Activated CD8-positive, alpha-beta memory T cell treated with anti-CD3 and anti-CD28 coated beads, Interleukin-2, amount 10 ng/mL, durations not matched to agents 7 days and 5 days (primary cell): Measurements from ENCODE around the gene ITGA7. TPM values are rescaled to one million over a fixed set of nuclear protein-coding genes. Genes with fewer than 3 reads are reported as not detected.

Experiments
- ATAC-seq: fragments of 150-1000 bp; cut with Tn5 transposase; one replicate; pipeline ENCODE4 v1.10.0; 2021; ENCODE audit warnings: moderate library complexity
- CTCF ChIA-PET: fragments of 350-600 bp; sonication (Branson Sonifier 250); formaldehyde crosslinking; loops from one replicate; lab custom pipeline; 2021; ENCODE audit warnings: antibody characterized with exemption; lab: Charles Lee
- DNase-seq: peaks from one replicate; pipeline ENCODE4 v3.0.0-alpha.2; 2020
- H3K27ac Mint-ChIP-seq: one replicate; pipeline ENCODE4 v1.8.0; 2021; ENCODE audit warnings: mild to moderate bottlenecking, mixed read lengths
- H3K27me3 Mint-ChIP-seq: one replicate; pipeline ENCODE4 v1.8.0; 2021; ENCODE audit warnings: mixed read lengths
- H3K36me3 Mint-ChIP-seq: one replicate; pipeline ENCODE4 v1.8.0; 2021; ENCODE audit warnings: mild to moderate bottlenecking, mixed read lengths
- H3K4me1 Mint-ChIP-seq: one replicate; pipeline ENCODE4 v1.8.0; 2021; ENCODE audit warnings: mixed read lengths
- H3K4me3 Mint-ChIP-seq: one replicate; pipeline ENCODE4 v1.8.0; 2021; ENCODE audit warnings: mild to moderate bottlenecking, moderate library complexity, mixed read lengths
- H3K9me3 Mint-ChIP-seq: one replicate; pipeline ENCODE4 v1.8.0; 2022; ENCODE audit warnings: low read depth, mixed read lengths
- total RNA-seq, 2 experiments: library from RNA; stranded (reverse); gene quantifications; one replicate each; pipeline ENCODE4 v1.2.3, GENCODE V29; 2021

ITGA7 gene
- total RNA-seq, 2 experiments from 2014 or later = 3.7 to 4.4 TPM

DNA sequence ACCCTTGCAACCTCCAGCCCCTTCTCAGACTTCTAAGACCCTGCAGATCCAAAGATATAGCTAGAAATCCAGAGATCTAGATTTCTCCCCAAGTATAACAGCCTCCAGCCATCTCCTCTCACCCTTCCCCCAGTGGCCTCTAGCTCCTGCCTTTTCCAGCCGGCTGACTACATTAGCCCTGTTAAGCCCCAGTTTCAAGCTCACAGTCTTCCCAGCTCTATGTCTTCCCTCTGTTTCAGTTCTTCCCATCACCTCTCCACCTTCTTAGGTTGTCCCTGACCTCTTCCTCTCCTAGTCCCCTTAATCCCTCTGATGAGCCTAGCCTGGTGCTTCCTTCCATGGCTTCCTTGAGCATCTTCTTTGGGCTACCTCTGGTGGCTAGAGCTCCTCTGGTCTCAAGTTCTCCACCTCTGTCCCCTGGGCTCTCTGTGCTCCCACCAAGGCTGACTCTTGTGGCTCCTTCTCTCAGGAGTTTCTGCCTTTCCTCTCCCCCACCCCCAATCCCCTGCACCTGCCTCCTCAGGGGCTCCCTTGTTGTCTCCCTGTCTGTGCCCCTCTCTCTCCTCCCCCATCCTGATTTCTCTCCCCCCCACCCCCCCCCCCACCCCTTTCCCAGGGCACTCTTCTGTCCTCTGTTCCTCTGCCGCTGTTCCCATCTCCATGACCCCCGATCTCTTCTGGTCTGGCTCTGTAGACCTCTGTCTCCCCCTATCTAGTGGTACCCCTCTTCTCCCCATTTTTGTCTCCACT is 34.4 kb upstream of the ITGA7 start:
- Mint-ChIP-seq H3K27me3 (peaks cover 8% of the 10 kb centered on the region), H3K9me3 (no peaks in the 10 kb centered on the region), H3K27ac (peak overlapping the region; percentile 41), H3K4me3 (peak overlapping the region; percentile 74), H3K4me1 (peaks cover 44% of the 10 kb centered on the region), H3K36me3 (no peaks in the 10 kb centered on the region)
- CTCF ChIA-PET = interaction anchor here (0.9 to 6.2 kb wide), 5 partner anchors 10 to 197 kb away, joined by 3 to 66 read pairs (median 17); partner anchors contain the start of genes DGKA and PYM1
- ATAC-seq (no peak), DNase-seq (no peak)

DNA sequence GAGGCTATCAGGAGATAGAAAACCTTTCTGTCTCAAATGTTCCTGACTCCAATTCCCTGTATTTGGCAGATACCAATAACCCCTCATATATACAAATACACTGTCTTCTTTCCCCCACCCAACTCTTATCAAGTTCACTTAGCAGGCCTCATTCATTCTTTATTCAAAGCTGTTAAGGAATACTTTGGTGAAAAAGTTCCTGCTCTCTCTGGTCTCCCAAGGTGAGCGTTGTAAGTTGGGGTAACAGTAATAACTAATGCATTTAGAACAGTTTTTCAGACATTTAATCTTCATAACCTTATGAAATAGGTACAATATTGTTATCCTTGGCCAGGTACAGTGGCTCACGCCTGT is 31.3 kb upstream of the ITGA7 start:
- DNase-seq (no peak), ATAC-seq (no peak)
- Mint-ChIP-seq H3K9me3 (no peaks in the 10 kb centered on the region), H3K27me3 (peaks cover 8% of the 10 kb centered on the region), H3K36me3 (no peaks in the 10 kb centered on the region), H3K27ac (no peak overlapping the region), H3K4me1 (peaks cover 33% of the 10 kb centered on the region), H3K4me3 (peak overlapping the region; percentile 80)
- CTCF ChIA-PET = interaction anchor here (0.9 to 9.1 kb wide), 55 partner anchors 9 to 731 kb away, joined by 3 to 233 read pairs (median 6); partner anchors contain the start of genes ANKRD52, BLOC1S1, CD63 and DGKA

DNA sequence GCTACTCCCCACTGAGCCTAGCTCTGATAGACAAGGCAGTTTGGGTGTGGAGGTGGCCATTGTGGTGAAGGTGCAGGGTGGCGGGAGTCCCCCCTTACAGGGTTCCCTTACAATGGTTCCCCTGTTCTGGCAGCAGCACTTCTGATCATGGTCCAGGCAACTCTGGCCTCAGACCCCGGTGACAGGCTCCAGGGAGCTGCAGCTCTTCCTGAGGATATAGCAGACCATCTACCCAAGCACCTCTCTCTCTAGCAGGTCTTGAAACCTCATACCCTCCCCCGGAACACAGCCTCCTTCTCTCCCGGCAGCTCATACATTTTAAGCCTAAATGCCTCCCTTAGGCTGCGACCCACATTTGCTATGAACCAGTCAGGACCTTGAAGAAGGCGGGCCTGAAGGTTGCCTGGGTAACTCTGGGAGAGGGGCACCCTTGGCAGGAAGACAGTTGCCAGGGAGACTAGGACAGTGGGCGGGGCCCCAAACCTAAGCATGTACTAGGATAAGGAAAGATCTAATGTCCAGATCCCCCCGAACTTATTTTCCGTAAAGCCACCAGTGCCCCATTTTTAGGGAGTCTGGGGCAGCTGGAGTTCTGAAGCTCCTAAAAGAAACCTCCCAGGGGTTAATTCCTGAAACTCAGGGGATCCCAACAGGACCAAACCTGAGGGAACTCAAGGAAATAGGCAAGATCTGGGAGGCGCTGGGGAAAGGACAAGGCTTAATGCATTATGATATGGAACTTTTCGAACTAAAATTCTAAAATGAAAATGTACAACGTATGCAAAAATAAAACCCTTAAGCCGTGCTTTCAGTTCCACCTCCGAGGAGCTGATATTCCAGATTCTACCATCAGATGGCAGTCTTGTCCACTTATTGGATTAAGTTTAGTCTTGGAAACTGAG is 30.7 kb upstream of the ITGA7 start:
- Mint-ChIP-seq H3K4me3 (peak overlapping the region; percentile 80), H3K27ac (peak overlapping the region; percentile 88), H3K27me3 (peaks cover 8% of the 10 kb centered on the region), H3K36me3 (no peaks in the 10 kb centered on the region), H3K9me3 (no peaks in the 10 kb centered on the region), H3K4me1 (peaks cover 31% of the 10 kb centered on the region)
- peak; percentile 75 for ATAC-seq
- peak; percentile 93 for DNase-seq
- CTCF ChIA-PET = interaction anchor here (0.6 to 9.1 kb wide), 69 partner anchors 9 to 732 kb away, joined by 3 to 233 read pairs (median 4); partner anchors contain the start of genes ANKRD52, BLOC1S1, CD63 and DGKA

DNA sequence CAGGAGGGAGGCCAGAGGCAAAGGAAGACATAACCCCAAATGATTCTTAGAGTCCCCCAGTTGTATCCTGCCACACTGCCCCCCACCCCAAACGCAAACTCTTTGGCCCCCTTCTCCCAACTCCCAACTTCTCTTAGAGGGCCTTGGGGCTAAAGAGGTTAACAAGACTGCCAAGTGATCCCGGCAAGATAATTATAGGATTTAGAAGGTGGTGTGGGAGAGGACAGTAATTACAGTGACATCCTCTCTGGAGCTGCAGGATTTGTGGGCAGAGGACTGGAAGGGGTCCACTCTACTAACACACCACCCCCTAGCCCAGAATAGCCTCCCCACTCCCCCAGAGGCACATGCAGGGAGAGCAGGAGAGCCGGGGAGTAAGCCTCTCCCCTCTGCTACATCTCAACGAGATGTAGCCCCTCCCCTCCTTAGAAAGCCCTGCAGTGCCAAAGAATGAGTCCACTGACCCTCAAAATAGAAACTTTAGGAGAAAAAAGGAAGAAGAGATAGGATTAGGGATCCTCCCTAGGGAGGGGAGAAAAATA is 29.9 kb upstream of the ITGA7 start:
- Mint-ChIP-seq H3K9me3 (no peaks in the 10 kb centered on the region), H3K4me3 (peak overlapping the region; percentile 80), H3K4me1 (peaks cover 30% of the 10 kb centered on the region), H3K27me3 (peaks cover 8% of the 10 kb centered on the region), H3K27ac (peak overlapping the region; percentile 88), H3K36me3 (no peaks in the 10 kb centered on the region)
- DNase-seq (no peak), ATAC-seq (peak; percentile 22)
- CTCF ChIA-PET = interaction anchor here (0.6 to 9.1 kb wide), 46 partner anchors 9 to 617 kb away, joined by 3 to 233 read pairs (median 6); partner anchors contain the start of genes BLOC1S1, CD63, DGKA and MYL6

DNA sequence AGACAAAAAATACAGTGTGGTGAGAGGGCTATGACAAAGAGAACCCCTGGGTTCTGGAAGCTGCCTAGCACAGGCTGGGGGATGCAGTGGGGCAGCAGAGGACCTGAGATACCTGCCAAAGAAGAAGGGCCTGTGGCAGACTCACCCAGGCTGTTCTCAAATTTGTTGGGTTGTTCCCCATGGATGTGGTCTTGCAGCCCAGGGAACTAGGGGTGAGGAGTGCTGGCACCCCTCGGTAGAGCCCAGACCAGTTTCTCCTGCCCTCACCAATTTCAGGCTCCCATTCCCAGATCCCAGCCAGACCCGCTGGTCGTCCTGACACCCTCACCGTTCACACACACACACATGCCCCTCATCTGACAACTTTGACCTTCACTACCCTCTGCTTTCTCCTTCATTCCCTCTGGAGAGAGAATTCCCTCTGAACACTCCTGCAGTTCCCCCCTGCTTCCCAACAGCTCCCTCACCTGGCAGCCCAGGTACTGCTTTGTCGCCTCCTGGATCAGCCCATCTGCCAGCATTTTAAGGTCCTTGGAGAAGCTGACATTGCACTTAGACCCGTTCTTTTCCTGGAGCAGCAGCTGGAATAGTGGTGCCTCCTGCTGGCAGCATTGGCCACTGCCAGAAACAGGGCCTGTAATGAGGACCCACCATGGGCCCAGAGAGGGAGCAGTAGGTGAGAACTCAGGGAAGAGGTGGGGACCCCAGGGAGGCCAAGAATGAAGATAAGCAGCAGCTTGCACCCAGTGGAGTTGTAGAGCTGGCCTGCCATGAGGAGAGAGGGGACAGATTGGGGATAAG is 29.3 kb upstream of the ITGA7 start:
- Mint-ChIP-seq H3K4me3 (peak overlapping the region; percentile 58), H3K27ac (peak overlapping the region; percentile 88), H3K36me3 (no peaks in the 10 kb centered on the region), H3K27me3 (peaks cover 3% of the 10 kb centered on the region), H3K9me3 (no peaks in the 10 kb centered on the region), H3K4me1 (peaks cover 31% of the 10 kb centered on the region)
- peak; percentile 51 for ATAC-seq
- CTCF ChIA-PET = interaction anchor here (0.8 to 9.1 kb wide), 24 partner anchors 8 to 485 kb away, joined by 3 to 233 read pairs (median 16); partner anchors contain the start of genes BLOC1S1, CD63, DGKA and ORMDL2
- DNase-seq = peak; percentile 83

DNA sequence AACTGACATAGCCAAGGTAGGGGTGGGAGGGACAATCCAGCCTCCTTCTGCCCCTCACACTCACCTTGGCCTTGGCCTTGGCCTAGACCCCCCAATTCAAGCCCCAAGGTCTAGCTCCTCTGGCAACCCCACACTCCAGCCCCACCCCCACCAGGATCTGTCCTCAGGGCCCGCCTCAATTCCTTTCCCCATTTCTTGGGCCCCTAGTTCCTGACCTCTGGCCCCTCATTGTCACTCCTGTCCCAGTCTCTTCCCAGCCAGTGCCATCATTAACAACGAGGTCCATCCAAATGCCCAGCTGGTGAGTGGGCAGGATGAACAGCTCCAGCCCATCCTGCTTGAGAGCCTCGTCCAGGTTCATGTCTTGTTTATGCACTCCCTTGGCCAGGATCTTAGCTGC is 28.4 kb upstream of the ITGA7 start:
- peaks cover 32% of the 10 kb centered on the region for H3K4me1 Mint-ChIP-seq
- no peaks in the 10 kb centered on the region for H3K36me3 Mint-ChIP-seq
- no peak overlapping the region for H3K27ac Mint-ChIP-seq
- CTCF ChIA-PET = interaction anchor here (1.3 to 9.1 kb wide), 7 partner anchors 7 to 384 kb away, joined by 4 to 233 read pairs (median 45); partner anchors contain the start of genes BLOC1S1, CD63, DGKA and PYM1
- DNase-seq (no peak), ATAC-seq (no peak)
- no peaks in the 10 kb centered on the region for H3K9me3 Mint-ChIP-seq
- H3K4me3 Mint-ChIP-seq = no peak overlapping the region
- H3K27me3 Mint-ChIP-seq = no peaks in the 10 kb centered on the region

DNA sequence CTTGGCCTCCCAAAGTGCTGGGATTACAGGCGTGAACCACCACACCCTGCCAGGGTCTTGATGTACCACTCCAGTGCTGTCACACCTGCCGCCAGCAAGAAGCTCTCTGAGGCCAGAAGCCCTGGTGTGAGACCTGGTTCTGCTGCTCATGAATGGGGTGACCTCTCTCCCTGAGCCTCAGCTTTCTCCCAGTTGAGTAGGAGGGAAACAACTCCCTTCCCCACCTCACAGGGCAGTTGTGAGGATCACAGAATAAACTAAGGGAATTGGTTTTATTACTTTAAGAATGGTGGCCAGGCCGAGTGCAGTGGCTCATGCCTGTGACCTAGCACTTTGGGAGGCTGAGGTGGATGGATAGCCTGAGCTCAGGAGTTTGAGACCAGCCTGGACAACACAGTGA is 26.9 kb upstream of the ITGA7 start:
- Mint-ChIP-seq H3K27me3 (no peaks in the 10 kb centered on the region), H3K4me3 (no peak overlapping the region), H3K27ac (no peak overlapping the region), H3K9me3 (no peaks in the 10 kb centered on the region), H3K36me3 (no peaks in the 10 kb centered on the region), H3K4me1 (peaks cover 47% of the 10 kb centered on the region)
- ATAC-seq = no peak
- CTCF ChIA-PET = interaction anchor here (1.0 to 9.1 kb wide), 2 partner anchors 14 to 86 kb away, joined by 3 to 233 read pairs; partner anchors contain the start of genes BLOC1S1 and RDH5
- DNase-seq = no peak

DNA sequence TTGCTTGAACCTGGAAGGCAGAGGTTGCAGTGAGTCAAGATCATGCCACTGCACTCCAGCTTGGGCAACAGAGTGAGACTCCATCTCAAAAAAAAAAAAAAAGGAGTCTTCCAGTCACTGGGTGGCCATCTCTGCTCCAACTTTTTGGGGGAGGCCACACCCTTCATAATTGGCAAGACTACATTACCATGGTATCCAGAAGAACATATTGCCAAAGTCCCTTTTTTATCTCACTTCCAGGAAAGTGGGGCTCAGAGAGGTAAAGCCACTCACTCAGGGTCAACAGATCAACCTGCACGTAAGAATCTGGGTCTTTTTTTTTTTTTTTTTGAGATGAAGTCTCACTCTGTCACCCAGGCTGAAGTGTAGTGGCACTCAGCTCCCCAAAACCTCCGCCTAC is 26.2 kb upstream of the ITGA7 start:
- H3K4me1 Mint-ChIP-seq = peaks cover 45% of the 10 kb centered on the region
- H3K27me3 Mint-ChIP-seq = no peaks in the 10 kb centered on the region
- no peaks in the 10 kb centered on the region for H3K9me3 Mint-ChIP-seq
- CTCF ChIA-PET = interaction anchor here (9.1 kb wide), 1 partner anchor 13 kb away, joined by 233 read pairs; the partner anchor contains the start of genes BLOC1S1 and RDH5
- ATAC-seq (no peak), DNase-seq (no peak)
- no peak overlapping the region for H3K4me3 Mint-ChIP-seq
- H3K27ac Mint-ChIP-seq = no peak overlapping the region
- no peaks in the 10 kb centered on the region for H3K36me3 Mint-ChIP-seq

DNA sequence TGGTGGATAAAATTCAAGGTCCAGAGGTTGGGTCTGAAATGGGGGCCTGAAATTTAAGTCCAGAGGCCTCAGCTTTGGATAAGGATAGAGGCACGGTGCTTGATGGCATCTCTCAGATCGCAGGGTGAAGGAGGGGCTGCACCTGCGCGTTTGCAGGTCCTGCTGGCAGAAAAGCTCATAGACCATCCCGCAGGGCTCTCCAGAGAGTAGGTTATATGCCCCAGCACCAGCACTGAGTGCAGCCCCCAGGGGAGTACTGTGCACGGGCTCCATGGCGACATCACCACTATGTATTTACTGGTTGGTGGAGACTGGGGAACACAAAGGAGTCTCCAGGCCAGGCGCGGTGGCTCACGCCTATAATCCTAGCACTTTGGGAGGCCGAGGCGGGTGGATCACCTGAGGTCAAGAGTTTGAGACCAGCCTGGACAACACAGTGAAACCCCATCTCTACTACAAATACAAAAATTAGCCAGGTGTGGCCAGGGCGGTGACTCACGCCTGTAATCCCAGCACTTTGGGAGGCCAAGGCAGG is 25.4 kb upstream of the ITGA7 start:
- Mint-ChIP-seq H3K27me3 (no peaks in the 10 kb centered on the region), H3K36me3 (no peaks in the 10 kb centered on the region), H3K9me3 (no peaks in the 10 kb centered on the region), H3K4me1 (peaks cover 42% of the 10 kb centered on the region), H3K27ac (no peak overlapping the region), H3K4me3 (no peak overlapping the region)
- CTCF ChIA-PET = interaction anchor here (9.1 kb wide), 1 partner anchor 13 kb away, joined by 233 read pairs; the partner anchor contains the start of genes BLOC1S1 and RDH5
- DNase-seq (no peak), ATAC-seq (no peak)

DNA sequence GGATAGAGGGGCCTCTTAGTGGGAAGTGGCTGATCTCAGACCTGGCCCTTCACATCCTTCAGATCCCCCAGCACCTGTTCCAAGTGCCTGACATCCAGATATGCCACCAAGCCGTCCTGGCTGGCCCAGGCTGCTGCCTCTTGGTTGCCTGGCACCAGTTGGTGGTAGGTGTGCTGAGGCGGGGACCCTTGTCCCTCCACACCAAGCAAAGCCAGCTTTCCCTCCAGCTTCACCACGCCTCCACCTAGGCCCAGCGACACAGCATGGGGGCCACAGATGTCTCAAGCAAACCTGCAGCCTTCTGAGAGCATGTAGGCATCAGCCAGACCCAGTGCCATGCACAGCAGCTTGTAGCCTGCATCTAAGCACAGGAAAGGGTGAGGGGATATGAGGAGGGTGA is 24.6 kb upstream of the ITGA7 start:
- CTCF ChIA-PET = interaction anchor here (9.1 kb wide), 1 partner anchor 12 kb away, joined by 233 read pairs; the partner anchor contains the start of genes BLOC1S1 and RDH5
- no peak for DNase-seq
- no peak overlapping the region for H3K4me3 Mint-ChIP-seq
- H3K4me1 Mint-ChIP-seq = peaks cover 39% of the 10 kb centered on the region
- ATAC-seq = no peak
- H3K27me3 Mint-ChIP-seq = no peaks in the 10 kb centered on the region
- H3K27ac Mint-ChIP-seq = no peak overlapping the region
- no peaks in the 10 kb centered on the region for H3K9me3 Mint-ChIP-seq
- no peaks in the 10 kb centered on the region for H3K36me3 Mint-ChIP-seq

DNA sequence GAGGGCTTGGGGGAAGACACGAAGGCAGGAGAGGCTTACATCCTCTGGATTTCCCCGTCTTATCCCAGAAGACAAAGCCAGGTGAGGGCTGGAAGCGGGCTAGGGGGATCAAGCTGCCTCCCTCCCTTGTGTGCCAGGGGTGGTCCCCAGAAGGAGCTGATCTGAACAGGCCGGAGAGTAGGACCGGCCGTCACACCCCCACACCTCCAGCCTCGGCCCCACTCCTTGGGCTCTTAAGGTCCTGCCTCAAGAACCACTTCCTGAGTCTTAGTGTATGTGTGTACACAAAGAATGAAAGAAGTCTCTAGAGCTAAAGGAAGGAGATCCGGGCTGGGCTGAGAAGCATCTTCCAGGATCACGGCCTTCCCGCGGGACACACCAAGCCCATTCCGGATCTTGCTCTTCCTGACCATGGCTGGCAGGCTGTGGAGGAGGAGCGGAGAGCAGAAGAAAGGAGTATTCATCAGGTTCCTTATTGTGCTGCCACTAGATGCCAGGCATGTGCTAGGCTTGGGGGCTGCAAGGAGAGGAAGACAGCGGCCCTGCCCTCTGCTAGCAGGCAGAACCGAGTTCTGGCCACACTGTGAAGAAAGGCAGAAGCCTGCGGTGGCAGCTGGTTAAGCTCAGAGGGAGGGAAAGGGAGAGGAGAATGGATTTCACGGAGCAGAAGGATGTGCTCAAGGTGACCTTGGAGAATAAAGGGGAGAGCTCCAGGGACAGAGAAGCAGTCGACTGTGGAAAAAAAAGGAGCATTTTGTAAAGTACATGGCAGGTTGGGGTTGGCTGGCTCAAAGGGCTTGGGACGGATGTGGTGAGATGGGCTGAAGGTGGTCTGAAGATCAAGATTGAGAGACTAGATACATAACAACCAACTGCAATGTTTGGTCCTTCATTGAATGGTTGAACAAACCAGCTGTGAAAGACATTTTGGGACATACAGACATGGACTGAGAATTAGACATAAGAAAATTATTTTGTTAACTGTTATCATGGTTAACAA is 22.4 kb upstream of the ITGA7 start:
- H3K36me3 Mint-ChIP-seq = peaks cover 12% of the 10 kb centered on the region
- H3K9me3 Mint-ChIP-seq = no peaks in the 10 kb centered on the region

More for the DNA sequence above, 22.4 kb upstream of the ITGA7 start:
- ATAC-seq = peak; percentile 65
- Mint-ChIP-seq H3K4me3 (peak overlapping the region; percentile 78), H3K4me1 (peaks cover 48% of the 10 kb centered on the region), H3K27ac (peak overlapping the region; percentile 92), H3K27me3 (no peaks in the 10 kb centered on the region)
- DNase-seq = peak; percentile 81
- CTCF ChIA-PET = interaction anchor here (0.6 to 4.9 kb wide), 15 partner anchors 8 to 492 kb away, joined by 3 to 63 read pairs (median 6); partner anchors contain the start of genes BLOC1S1, ESYT1, PA2G4 and PYM1
